Activated effector memory CD4-positive, alpha-beta T cell treated with Interleukin-2 at 50 U/mL for 16 hours (primary cell): ENCODE results near the gene NR1H2.
A peak's percentile ranks its signal among the peaks of the same experiment; 100 is the strongest.

Experiments
- DNase-seq: peaks from one replicate; pipeline ENCODE4 v3.0.0-alpha.2; 2020

Gene NR1H2

DNA sequence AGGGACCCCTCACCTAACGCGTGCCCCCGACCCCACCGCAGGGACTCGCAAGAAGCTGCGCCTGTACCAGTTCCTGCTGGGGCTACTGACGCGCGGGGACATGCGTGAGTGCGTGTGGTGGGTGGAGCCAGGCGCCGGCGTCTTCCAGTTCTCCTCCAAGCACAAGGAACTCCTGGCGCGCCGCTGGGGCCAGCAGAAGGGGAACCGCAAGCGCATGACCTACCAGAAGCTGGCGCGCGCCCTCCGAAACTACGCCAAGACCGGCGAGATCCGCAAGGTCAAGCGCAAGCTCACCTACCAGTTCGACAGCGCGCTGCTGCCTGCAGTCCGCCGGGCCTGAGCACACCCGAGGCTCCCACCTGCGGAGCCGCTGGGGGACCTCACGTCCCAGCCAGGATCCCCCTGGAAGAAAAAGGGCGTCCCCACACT is 51.8 kb downstream of the NR1H2 start:
- DNase-seq = peak; percentile 13

DNA sequence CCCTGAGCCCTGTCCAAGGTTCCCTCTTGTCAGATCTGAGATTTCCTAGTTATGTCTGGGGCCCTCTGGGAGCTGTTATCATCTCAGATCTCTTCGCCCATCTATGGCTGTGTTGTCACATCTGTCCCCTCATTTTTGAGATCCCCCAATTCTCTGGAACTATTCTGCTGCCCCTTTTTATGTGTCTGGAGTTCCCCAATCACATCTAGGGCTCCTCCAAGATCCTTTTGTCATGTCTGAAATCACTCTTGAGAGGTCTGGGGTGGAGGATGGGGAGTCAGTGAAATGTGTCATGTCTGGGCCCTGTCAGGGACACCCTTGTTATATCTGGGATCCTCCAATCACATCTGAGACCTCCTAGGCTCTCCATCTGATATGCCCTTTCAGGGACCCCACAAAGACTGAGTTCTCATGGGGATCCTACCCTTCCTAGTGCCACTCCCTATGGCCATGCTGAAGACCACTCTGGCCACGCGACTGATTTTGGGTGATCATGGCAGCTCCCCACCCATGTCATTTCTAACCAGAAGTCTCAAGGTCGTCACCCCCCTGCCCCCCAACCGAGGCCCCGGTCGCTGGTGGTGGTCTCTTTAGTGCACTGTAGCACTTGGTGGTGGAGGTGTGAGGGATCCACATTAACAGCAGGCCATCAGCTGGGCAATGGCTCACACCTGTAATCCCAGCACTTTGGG is 52.7 kb downstream of the NR1H2 start:
- DNase-seq = no peak

DNA sequence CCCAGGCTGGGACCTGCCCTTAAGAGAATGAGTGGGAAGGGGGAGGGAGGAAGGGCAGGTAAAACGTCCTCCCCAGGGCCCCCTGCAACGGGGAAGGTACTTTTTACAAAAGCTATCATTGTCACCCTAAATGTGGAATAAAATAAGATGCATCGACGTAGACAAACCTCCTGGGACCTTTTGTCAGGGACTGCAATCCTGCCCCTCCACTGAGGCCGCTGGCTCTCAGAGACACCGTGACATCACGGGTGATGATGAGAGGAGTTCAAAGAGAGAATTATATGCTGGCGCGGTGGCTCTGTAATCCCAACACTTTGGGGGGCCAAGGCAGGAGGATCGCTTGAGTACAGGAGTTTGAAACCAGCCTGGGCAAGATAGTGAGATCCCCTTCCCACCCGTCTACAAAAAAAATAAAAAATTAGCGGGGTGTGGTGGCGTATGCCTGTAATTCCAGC is 54.7 kb downstream of the NR1H2 start:
- DNase-seq = no peak

DNA sequence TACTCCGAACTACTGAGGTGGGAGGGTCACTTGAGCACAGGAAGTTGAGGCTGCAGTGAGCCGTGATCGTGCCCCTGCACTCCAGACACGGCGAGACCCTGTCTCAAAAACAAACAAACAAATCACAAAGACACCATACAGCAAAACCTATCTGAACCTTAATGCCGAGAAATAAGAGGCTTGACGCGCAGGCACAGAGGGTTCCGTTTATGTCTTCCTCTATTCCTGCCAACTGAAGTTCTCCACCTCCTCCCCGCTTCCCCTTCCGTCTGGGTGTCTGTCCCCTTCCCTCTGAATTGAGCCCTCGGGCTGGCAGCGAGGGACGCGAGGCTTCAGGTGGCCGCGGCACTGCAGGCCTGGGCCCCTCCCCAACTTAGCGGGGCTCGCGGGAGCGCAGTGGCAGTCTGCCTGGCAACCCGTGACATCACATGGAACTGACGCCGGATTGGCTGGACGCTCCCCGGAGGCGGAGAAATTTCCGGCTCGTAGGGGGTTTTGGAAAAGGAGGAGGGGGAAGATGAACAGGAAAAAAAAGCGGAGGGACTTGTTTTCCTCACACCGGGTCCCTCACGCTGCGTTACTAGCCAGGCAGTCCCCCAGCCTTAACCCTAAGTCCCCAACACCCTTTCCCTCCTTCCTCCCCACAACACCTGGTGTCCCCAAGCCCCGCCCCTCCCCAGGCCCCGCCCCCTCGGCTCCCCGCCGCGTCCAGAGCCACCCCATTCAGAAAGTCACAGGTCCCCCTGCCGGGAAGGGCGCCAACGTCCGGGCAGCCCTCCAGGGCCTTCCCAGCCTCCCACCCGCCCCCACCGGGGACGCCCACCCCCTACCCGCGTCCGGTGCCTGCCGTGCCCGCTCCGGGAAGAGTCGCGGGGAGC is 55.3 kb downstream of the NR1H2 start:
- DNase-seq = peak; percentile 80

DNA sequence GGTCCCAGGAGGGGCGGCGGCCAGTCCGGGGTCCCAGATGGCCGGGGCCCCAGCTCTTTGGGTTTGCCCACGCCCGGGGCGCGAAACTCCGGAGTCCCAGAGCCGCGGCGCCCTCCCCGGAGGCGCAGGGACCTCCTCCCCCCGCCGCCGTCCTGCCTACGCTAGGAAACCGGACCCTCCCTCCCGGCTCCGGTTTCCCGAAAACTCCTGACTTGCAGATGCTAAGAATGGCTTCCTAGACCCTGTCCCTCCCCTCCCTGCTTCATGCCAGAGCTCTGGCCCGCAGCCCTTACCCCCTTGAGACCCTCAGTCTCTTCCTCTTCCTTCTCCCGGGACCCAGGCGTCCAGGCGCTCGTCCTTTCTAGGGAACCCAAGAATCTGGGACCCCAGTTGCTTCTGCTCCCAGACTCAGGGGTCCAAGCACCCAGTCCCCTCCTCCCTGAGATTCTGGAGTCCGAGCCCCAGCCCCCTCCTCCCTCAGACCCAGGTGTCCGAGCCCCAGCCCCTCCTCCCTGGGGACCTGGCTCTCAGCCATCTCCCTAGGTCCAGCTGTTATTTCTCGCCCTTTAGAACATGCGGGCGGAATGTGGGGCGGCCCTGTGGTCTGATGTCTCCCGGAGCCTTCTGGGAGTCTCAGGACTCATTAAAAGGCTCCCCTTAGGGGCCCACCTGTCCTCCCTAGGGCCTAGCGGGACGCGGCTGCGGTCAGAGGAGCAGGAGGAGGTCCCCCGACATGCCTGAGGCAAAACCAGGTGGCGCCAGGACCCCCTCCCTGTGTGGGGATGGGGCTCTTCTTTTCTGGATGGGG is 56.2 kb downstream of the NR1H2 start, which contains the start of gene MYBPC2:
Gene MYBPC2 (plus strand): TSS at position 672 of the 808 bp plus-strand sequence. CDS start 62 bp downstream, at position 734.
- no peak for DNase-seq
